K562 (cell line): ENCODE measurements around the gene RANBP3. TPM values are rescaled to one million over a fixed set of nuclear protein-coding genes. Genes with fewer than 3 reads are reported as not detected.
A peak's percentile ranks its signal among the peaks of the same experiment; 100 is the strongest.

Source experiments
- BCL6 ChIP-seq: fragments of 250-450 bp; sonication (Bioruptor Pico); IDR thresholded peaks from 2 replicates; pipeline ENCODE4 v1.4.0; 2020
- BRD9 ChIP-seq: fragments of 450-650 bp; IDR thresholded peaks from 2 replicates; pipeline ENCODE4 v1.6.1; 2018; ENCODE audit warnings: low read depth; ENCODE audit not compliant: partially characterized antibody
- CCNT2 ChIP-seq: IDR thresholded peaks from 2 replicates; pipeline ENCODE4 v1.6.1; 2011; ENCODE audit warnings: borderline replicate concordance, low read depth, mild to moderate bottlenecking, moderate library complexity, mixed read lengths, low read length; ENCODE audit not compliant: insufficient read length; ENCODE audit errors: extremely low read depth
- E2F3 ChIP-seq: fragments of 250-450 bp; sonication (Bioruptor Pico); IDR thresholded peaks from 2 replicates; pipeline ENCODE4 v1.4.0; 2020; ENCODE audit warnings: mild to moderate bottlenecking
- FOXJ3 ChIP-seq: sonication (generic); formaldehyde crosslinking; IDR thresholded peaks from 2 replicates; pipeline ENCODE4 v1.4.0; 2020; ENCODE audit warnings: mild to moderate bottlenecking, missing genetic modification reagents
- HOMEZ ChIP-seq: fragments of 250-450 bp; sonication (Bioruptor Pico); IDR thresholded peaks from 2 replicates; pipeline ENCODE4 v1.4.0; 2020; ENCODE audit warnings: mild to moderate bottlenecking, moderate library complexity
- LARP7 ChIP-seq: fragments of 450-650 bp; IDR thresholded peaks from 2 replicates; pipeline ENCODE4 v1.6.1; 2016
- MCM5 ChIP-seq: fragments of 450-650 bp; IDR thresholded peaks from 2 replicates; pipeline ENCODE4 v1.6.1; 2016; ENCODE audit warnings: low read depth
- MNT ChIP-seq, 2 experiments: fragments of 450-650 bp; conservative IDR thresholded peaks; 2 replicates each; pipeline ENCODE4 v1.6.1; 2017; ENCODE audit warnings: mild to moderate bottlenecking in 2 of 2, moderate library complexity in 2 of 2
- NRF1 ChIP-seq, 2 experiments: fragments of 450-650 bp; IDR thresholded peaks in 1 of 2; conservative IDR thresholded peaks in 1 of 2; 2 replicates each; pipeline ENCODE4 v1.6.1; 2014; ENCODE audit warnings: mild to moderate bottlenecking in 2 of 2
- RAD21 ChIP-seq, 2 experiments: fragments of 250-450 bp in 1 of 2; fragments of 450-650 bp in 1 of 2; sonication (Bioruptor Pico) in 1 of 2; formaldehyde crosslinking in 1 of 2; IDR thresholded peaks in 1 of 2; conservative IDR thresholded peaks in 1 of 2; 2 replicates each; pipeline versions ENCODE4 v1.4.0 to v1.8.0; 2020 to 2022; ENCODE audit warnings: mild to moderate bottlenecking in 2 of 2, moderate library complexity in 1 of 2
- RAD51 ChIP-seq: fragments of 450-650 bp; IDR thresholded peaks from 2 replicates; pipeline ENCODE4 v1.7.1; 2016; ENCODE audit warnings: low read depth, mild to moderate bottlenecking, borderline replicate concordance
- RBM34 ChIP-seq: fragments of 200-400 bp; formaldehyde crosslinking; IDR thresholded peaks from 2 replicates; pipeline ENCODE4 v1.6.1; 2018; ENCODE audit warnings: low read length, borderline replicate concordance; ENCODE audit not compliant: insufficient read depth
- SIN3A ChIP-seq, 2 experiments: fragments of 150-350 bp in 1 of 2; IDR thresholded peaks; 2 replicates each; pipeline ENCODE4 v1.6.1; 2011 to 2016; ENCODE audit warnings: borderline replicate concordance in 2 of 2, low read depth in 2 of 2, low read length in 2 of 2, mild to moderate bottlenecking in 2 of 2, moderate library complexity in 2 of 2; ENCODE audit not compliant: control insufficient read depth in 1 of 2
- SMARCE1 ChIP-seq: fragments of 450-650 bp; IDR thresholded peaks from 2 replicates; pipeline ENCODE4 v1.7.1; 2016; ENCODE audit warnings: mild to moderate bottlenecking
- SNIP1 ChIP-seq: fragments of 450-650 bp; IDR thresholded peaks from 2 replicates; pipeline ENCODE4 v1.7.1; 2017; ENCODE audit warnings: low read depth, mild to moderate bottlenecking
- ZKSCAN3 ChIP-seq: fragments of 250-450 bp; sonication (Bioruptor Pico); IDR thresholded peaks from 2 replicates; pipeline ENCODE4 v1.4.0; 2020
- ZNF23 ChIP-seq: fragments of 250-450 bp; sonication (Bioruptor Pico); IDR thresholded peaks from 2 replicates; pipeline ENCODE4 v1.4.0; 2020; ENCODE audit warnings: mild to moderate bottlenecking
- ZNF239 ChIP-seq: fragments of 250-450 bp; sonication (Bioruptor Pico); IDR thresholded peaks from 2 replicates; pipeline ENCODE4 v1.4.0; 2020; ENCODE audit warnings: mild to moderate bottlenecking
- ZNF253 ChIP-seq: fragments of 250-450 bp; sonication (Bioruptor Pico); conservative IDR thresholded peaks from 2 replicates; pipeline ENCODE4 v1.6.1; 2021; ENCODE audit warnings: mild to moderate bottlenecking
- ZNF280B ChIP-seq: fragments of 250-450 bp; sonication (Bioruptor Pico); IDR thresholded peaks from 2 replicates; pipeline ENCODE4 v1.5.1; 2021; ENCODE audit warnings: mild to moderate bottlenecking
- ZNF431 ChIP-seq: sonication (generic); formaldehyde crosslinking; IDR thresholded peaks from 2 replicates; pipeline ENCODE4 v1.8.0; 2022; ENCODE audit warnings: mild to moderate bottlenecking, missing genetic modification reagents
- ZNF445 ChIP-seq: fragments of 250-450 bp; sonication (Bioruptor Pico); IDR thresholded peaks from 2 replicates; pipeline ENCODE4 v1.4.0; 2020; ENCODE audit warnings: low read depth, mild to moderate bottlenecking, moderate library complexity
- ZNF584 ChIP-seq: fragments of 200-800 bp; sonication (Bioruptor generic); IDR thresholded peaks from 2 replicates; pipeline ENCODE4 v1.6.1; 2016; ENCODE audit warnings: low read depth, mild to moderate bottlenecking, missing genetic modification characterization, missing compliant biosample characterization
- ZNF707 ChIP-seq: fragments of 250-450 bp; sonication (Bioruptor Pico); conservative IDR thresholded peaks from 2 replicates; pipeline ENCODE4 v1.8.0; 2022; ENCODE audit warnings: inconsistent platforms, mild to moderate bottlenecking, moderate library complexity
- ZNF77 ChIP-seq: fragments of 250-450 bp; sonication (Bioruptor Pico); IDR thresholded peaks from 2 replicates; pipeline ENCODE4 v1.5.0; 2020
- polyA plus RNA-seq, 8 experiments: library from polyadenylated mRNA; depleted of rRNA in 4 of 8; stranded (reverse) in 5 of 8; unstranded in 3 of 8; fragments of >200 nt; fragmentation: Nextera tagmentation in 2 of 8; fragmentation: Illumina TruSeq in 1 of 8; extraction: Ambion mirVana in 2 of 8; extraction: Trizol in 1 of 8; gene quantifications; 2 replicates each; pipeline versions ENCODE4 v1.2.1 to v1.2.3, GENCODE V29; 2011 to 2014; ENCODE audit warnings: inconsistent platforms in 1 of 8, missing spikeins in 1 of 8
- total RNA-seq, 7 experiments: library from RNA; depleted of rRNA in 6 of 7; stranded (reverse); fragments of >200 nt in 6 of 7; fragmentation: Illumina TruSeq in 2 of 7; extraction: Trizol in 2 of 7; gene quantifications; 2 replicates each; pipeline versions ENCODE4 v1.2.1 to v1.2.3, GENCODE V29; 2011 to 2021; ENCODE audit warnings: low replicate concordance in 1 of 7

Gene RANBP3
- total and polyA plus RNA-seq, 9 of the 15 experiments (the other 6 are each of a cell fraction or from before 2014, with no cell fraction given), result 0.90 to 95.1 (median 63.2) TPM

GRCh38 chr19:5977785-5978605, at the start of gene RANBP3 (continued):
- no peak for TF ChIP-seq BCL6 (CRISPR knock-in tag)
- no peak for TF ChIP-seq ZNF23 (CRISPR knock-in tag)
- TF ChIP-seq ZNF445 (CRISPR knock-in tag), result no peak
- TF ChIP-seq SNIP1, result no peak
- TF ChIP-seq ZNF707 (CRISPR knock-in tag), result no peak
- TF ChIP-seq MCM5, result no peak
- TF ChIP-seq FOXJ3, result no peak
- no peak for TF ChIP-seq ZNF280B (CRISPR knock-in tag)
- TF ChIP-seq LARP7, result no peak
- TF ChIP-seq BRD9, result no peak
- TF ChIP-seq SIN3A (IDR thresholded peaks at IDR 0.05; ENCODE audit: borderline replicate concordance in 2 of 2, control insufficient read depth in 1 of 2, low read depth in 2 of 2, low read length in 2 of 2), result peak in 1 of 2 experiments; percentile 28; a peak in 1 of 4 replicates
- no peak for TF ChIP-seq ZNF77
- peak; percentile 71 to 83 for TF ChIP-seq MNT (conservative IDR thresholded peaks at IDR 0.05)
- TF ChIP-seq NRF1 (conservative IDR thresholded peaks at IDR 0.05 in 1 of 2, IDR thresholded peaks at IDR 0.05 in 1 of 2), result peak; percentile 100
- TF ChIP-seq ZNF239, result no peak
- no peak for TF ChIP-seq ZNF253
- TF ChIP-seq E2F3, result peak; percentile 97
- TF ChIP-seq ZNF584, result no peak
- no peak for TF ChIP-seq RBM34
- no peak for TF ChIP-seq RAD21 (CRISPR knock-in tag; conservative IDR thresholded peaks at IDR 0.05 in 1 of 2, IDR thresholded peaks at IDR 0.05 in 1 of 2)
- TF ChIP-seq SMARCE1, result no peak
- no peak for TF ChIP-seq ZKSCAN3 (CRISPR knock-in tag)
- no peak for TF ChIP-seq HOMEZ (CRISPR knock-in tag)
- TF ChIP-seq RAD51, result no peak
- peak; percentile 91 for TF ChIP-seq ZNF431
- TF ChIP-seq CCNT2, result peak; percentile 86
